ENCODE results near the gene FYN.
"Not testable (repeated sequence)": the region's sequence is repeated elsewhere in the genome, so short reads cannot be mapped to it uniquely, and the experiment has no call there.

The FYN gene

GRCh38 chr6:111648100-111648499, 225.2 kb downstream of the FYN start:
- no peak for DNase-seq

GRCh38 chr6:111646942-111647341, 226.3 kb downstream of the FYN start:
- no peak for DNase-seq

- DNase-seq, result no peak
These were observed 227.2 kb downstream of the FYN start for GRCh38 chr6:111646034-111646433.

GRCh38 chr6:111644893-111645430, 228.3 kb downstream of the FYN start:
- no peak for DNase-seq

- DNase-seq, result no peak
These were observed 230.6 kb downstream of the FYN start for GRCh38 chr6:111642463-111643158.

- no peak for DNase-seq
These were observed 234.0 kb downstream of the FYN start for GRCh38 chr6:111639266-111639665.

- not testable (repeated sequence) for DNase-seq
These were observed 238.3 kb downstream of the FYN start for GRCh38 chr6:111634981-111635380.

GRCh38 chr6:111633822-111634221, 239.4 kb downstream of the FYN start:
- no peak for DNase-seq

- no peak for DNase-seq
These were observed 240.6 kb downstream of the FYN start for GRCh38 chr6:111632468-111633247.

- no peak for DNase-seq
These were observed 241.3 kb downstream of the FYN start for GRCh38 chr6:111631903-111632460.

- DNase-seq, result no peak
These were observed 242.2 kb downstream of the FYN start for GRCh38 chr6:111631018-111631417.

GRCh38 chr6:111628142-111628850, 245.0 kb downstream of the FYN start:
- no peak for DNase-seq

- DNase-seq, result no peak
These were observed 246.8 kb downstream of the FYN start for GRCh38 chr6:111626441-111626840.

GRCh38 chr6:111625461-111626391, 247.5 kb downstream of the FYN start:
- DNase-seq, result no peak

- no peak for DNase-seq
These were observed 248.2 kb downstream of the FYN start for GRCh38 chr6:111625099-111625416.

- DNase-seq, result no peak
These were observed 248.7 kb downstream of the FYN start for GRCh38 chr6:111624401-111625098.

GRCh38 chr6:111623046-111623718, 250.1 kb downstream of the FYN start:
- DNase-seq, result no peak

- DNase-seq, result no peak
These were observed 253.1 kb downstream of the FYN start for GRCh38 chr6:111620169-111620568.

GRCh38 chr6:111618407-111618806, 254.8 kb downstream of the FYN start:
- DNase-seq, result no peak

- no peak for DNase-seq
These were observed 256.1 kb downstream of the FYN start for GRCh38 chr6:111617149-111617548.

All from activated T-cell treated with anti-CD3 and anti-CD28 coated beads, Interleukin-2, amount 50 U/mL, for 1 hour (primary cell).